Endothelial cell (in vitro differentiated cells): Measurements from ENCODE around the gene TFEB. TPM values are rescaled to one million over a fixed set of nuclear protein-coding genes. Genes with fewer than 3 reads are reported as not detected.

Source experiments
- DNase-seq: peaks from one replicate; pipeline ENCODE4 v3.0.0; 2021; ENCODE audit warnings: low spot score
- H3K27ac Mint-ChIP-seq: one replicate; pipeline ENCODE4 v1.8.0; 2021; ENCODE audit warnings: mixed read lengths, inconsistent platforms; ENCODE audit not compliant: unreplicated experiment
- H3K27me3 Mint-ChIP-seq: one replicate; pipeline ENCODE4 v1.8.0; 2021; ENCODE audit warnings: mild to moderate bottlenecking, moderate library complexity, mixed read lengths, inconsistent platforms; ENCODE audit not compliant: unreplicated experiment
- H3K36me3 Mint-ChIP-seq: one replicate; pipeline ENCODE4 v1.8.0; 2021; ENCODE audit warnings: mild to moderate bottlenecking, low read depth, mixed read lengths, inconsistent platforms; ENCODE audit not compliant: unreplicated experiment
- H3K4me1 Mint-ChIP-seq: one replicate; pipeline ENCODE4 v1.8.0; 2021; ENCODE audit warnings: mild to moderate bottlenecking, mixed read lengths, inconsistent platforms; ENCODE audit not compliant: unreplicated experiment
- H3K4me3 Mint-ChIP-seq: one replicate; pipeline ENCODE4 v1.8.0; 2021; ENCODE audit warnings: mild to moderate bottlenecking, mixed read lengths, inconsistent platforms; ENCODE audit not compliant: unreplicated experiment
- H3K9me3 Mint-ChIP-seq: one replicate; pipeline ENCODE4 v1.8.0; 2021; ENCODE audit warnings: mixed read lengths, inconsistent platforms; ENCODE audit not compliant: unreplicated experiment
- total RNA-seq: library from RNA; stranded (reverse); fragmentation: NEBNext Ultra II Directional; extraction: Animal tissue kit (Norgen Biotek cat#: 25700); gene quantifications from one replicate; pipeline ENCODE4 v1.2.1, GENCODE V29; 2021; ENCODE audit not compliant: unreplicated experiment
- TF ChIP-seq, protein P1 (sequence below): fragments of 200-600 bp; sonication (generic); IDR thresholded peaks from one replicate; pipeline ENCODE4 v1.5.0; 2021; ENCODE audit warnings: antibody characterized with exemption; ENCODE audit not compliant: unreplicated experiment

Gene TFEB
- total RNA-seq, 1 donor from 2014 or later = 10.4 TPM

DNA sequence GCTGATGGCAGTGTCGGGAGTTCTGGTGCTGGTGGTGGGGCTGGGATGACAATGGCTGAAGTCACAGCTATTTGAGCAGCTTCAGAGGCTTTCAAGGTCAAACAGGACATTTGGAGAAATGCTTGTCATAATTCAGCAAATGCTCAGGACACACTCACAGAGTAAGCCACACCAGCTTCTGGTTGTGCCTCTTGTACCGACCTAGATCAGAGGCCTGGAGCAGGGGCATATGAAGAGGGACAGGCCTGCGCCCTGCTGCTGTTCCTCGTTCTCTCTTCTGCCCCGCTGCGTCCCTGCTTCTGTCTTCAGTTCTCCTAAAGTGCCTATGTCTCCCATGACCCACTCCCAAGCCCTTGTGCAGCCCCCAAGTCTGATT is 12.7 kb upstream of the TFEB start:
- DNase-seq = no peak
- TF ChIP-seq, protein P1, sequence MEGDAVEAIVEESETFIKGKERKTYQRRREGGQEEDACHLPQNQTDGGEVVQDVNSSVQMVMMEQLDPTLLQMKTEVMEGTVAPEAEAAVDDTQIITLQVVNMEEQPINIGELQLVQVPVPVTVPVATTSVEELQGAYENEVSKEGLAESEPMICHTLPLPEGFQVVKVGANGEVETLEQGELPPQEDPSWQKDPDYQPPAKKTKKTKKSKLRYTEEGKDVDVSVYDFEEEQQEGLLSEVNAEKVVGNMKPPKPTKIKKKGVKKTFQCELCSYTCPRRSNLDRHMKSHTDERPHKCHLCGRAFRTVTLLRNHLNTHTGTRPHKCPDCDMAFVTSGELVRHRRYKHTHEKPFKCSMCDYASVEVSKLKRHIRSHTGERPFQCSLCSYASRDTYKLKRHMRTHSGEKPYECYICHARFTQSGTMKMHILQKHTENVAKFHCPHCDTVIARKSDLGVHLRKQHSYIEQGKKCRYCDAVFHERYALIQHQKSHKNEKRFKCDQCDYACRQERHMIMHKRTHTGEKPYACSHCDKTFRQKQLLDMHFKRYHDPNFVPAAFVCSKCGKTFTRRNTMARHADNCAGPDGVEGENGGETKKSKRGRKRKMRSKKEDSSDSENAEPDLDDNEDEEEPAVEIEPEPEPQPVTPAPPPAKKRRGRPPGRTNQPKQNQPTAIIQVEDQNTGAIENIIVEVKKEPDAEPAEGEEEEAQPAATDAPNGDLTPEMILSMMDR = no peak
- H3K27ac Mint-ChIP-seq = no peak overlapping the region
- no peaks in the 10 kb centered on the region for H3K36me3 Mint-ChIP-seq
- H3K4me3 Mint-ChIP-seq = no peak overlapping the region
- H3K9me3 Mint-ChIP-seq = no peaks in the 10 kb centered on the region
- peaks cover 6% of the 10 kb centered on the region for H3K27me3 Mint-ChIP-seq
- H3K4me1 Mint-ChIP-seq = peaks cover 7% of the 10 kb centered on the region

DNA sequence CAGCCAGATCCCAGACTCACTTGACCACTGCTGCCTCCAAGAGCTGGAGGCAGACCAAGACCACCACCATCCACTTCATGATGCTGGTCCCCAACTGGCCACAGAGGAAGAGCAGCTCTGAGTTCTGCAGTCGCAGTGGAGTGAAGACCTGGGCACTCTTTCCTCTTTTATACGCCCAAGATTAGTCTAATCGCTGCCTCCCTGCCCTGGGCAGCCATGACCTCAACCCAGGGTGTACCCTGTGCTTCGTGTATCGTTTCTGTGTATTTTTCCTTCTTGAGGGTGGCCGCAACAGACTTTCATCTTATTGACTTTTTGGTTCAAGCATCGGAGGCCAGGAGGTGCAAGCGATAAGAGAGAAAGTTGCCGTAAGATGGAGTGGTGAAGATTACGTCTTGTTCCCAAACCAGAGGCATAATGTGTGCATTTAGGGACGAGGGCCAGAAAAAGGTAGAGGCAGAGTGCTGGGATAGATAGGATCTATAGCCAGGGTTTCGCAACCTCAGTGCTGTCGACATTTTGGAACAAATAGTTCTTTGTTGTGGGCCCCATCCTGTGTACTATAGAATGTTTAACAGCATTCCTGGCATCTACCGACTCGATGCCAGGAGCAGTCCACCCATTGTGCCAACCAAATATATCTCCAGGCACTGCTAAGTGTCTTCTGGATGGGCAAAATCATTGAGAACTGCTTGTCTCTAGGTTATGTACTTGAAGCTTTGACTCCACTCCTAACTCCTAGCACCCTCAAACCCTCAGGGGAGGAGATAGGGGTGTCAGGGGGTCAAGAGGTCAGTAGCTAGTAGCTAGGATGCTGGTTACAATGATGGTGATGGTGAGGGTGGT is 12.1 kb upstream of the TFEB start, which contains the start of gene PGC:
Gene PGC, minus strand, starts transcription at position 142 of the 846 bp plus-strand sequence. Its CDS starts 63 bp downstream, at position 79.
- no peak for DNase-seq
- no peaks in the 10 kb centered on the region for H3K36me3 Mint-ChIP-seq
- H3K4me1 Mint-ChIP-seq = peaks cover 7% of the 10 kb centered on the region
- TF ChIP-seq, protein P1 = no peak
- H3K27me3 Mint-ChIP-seq = peaks cover 6% of the 10 kb centered on the region
- H3K27ac Mint-ChIP-seq = no peak within 1 kb of the TSS
- H3K4me3 Mint-ChIP-seq = no peak within 1 kb of the TSS
- H3K9me3 Mint-ChIP-seq = no peaks in the 10 kb centered on the region

DNA sequence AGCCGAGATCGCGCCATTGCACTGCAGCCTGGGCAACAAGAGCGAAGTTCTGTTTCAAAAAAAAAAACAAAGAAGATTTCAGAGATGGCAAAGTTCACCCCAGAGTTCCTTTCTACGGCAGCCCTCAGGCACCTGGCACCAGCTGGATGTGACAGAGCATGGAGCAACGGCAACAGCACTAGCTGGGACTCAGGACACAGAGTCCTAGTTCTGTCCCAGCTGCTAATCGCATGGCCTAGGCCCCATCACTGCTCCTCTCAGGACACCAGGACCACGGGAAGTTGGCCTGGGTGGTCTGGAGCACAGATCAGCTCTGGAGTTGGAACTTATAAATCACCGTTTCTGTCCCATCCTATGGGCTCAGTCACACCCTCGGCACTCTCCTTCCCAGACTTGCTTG is 10.7 kb upstream of the TFEB start:
- Mint-ChIP-seq H3K4me1 (peaks cover 13% of the 10 kb centered on the region), H3K4me3 (no peak overlapping the region), H3K27ac (no peak overlapping the region), H3K36me3 (no peaks in the 10 kb centered on the region), H3K9me3 (no peaks in the 10 kb centered on the region), H3K27me3 (peaks cover 10% of the 10 kb centered on the region)
- TF ChIP-seq, protein P1 = no peak
- no peak for DNase-seq

DNA sequence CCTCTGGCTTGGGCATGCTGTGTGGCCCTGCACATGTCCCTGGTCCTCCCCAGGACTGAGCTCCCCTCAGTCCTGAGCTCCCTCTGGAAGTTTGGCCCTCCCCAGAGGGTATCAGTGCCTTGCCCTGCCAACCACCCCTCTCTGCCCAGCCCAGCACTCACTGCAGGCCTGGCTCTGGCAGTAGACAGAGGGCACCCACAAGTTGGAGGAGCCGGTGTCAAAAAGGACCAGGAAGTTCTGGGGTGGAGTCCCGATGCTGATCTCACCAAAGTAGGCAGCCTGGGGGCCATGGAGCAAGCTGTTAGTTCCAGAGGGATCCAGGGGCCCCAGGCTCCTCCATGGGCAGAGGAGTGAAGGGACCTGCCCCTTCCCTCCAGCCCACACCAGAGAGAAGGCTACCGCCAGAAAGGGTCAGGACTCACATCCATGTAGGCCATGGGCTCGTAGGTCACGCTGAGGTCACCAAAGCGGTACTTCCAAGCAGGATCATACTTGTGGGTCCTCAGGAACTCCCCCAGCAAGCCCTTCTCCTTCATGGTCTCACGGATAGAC is 8.9 kb upstream of the TFEB start:
- H3K4me1 Mint-ChIP-seq = peaks cover 11% of the 10 kb centered on the region
- TF ChIP-seq, protein P1 = no peak
- DNase-seq = no peak
- no peak overlapping the region for H3K27ac Mint-ChIP-seq
- H3K4me3 Mint-ChIP-seq = no peak overlapping the region
- H3K9me3 Mint-ChIP-seq = no peaks in the 10 kb centered on the region
- H3K27me3 Mint-ChIP-seq = peaks cover 8% of the 10 kb centered on the region
- H3K36me3 Mint-ChIP-seq = no peaks in the 10 kb centered on the region
